Calu3 (cell line): ENCODE results near the gene EIF2B4. TPM values are rescaled to one million over a fixed set of nuclear protein-coding genes. Genes with fewer than 3 reads are reported as not detected.
"Not testable (repeated sequence)": the region's sequence is repeated elsewhere in the genome, so short reads cannot be mapped to it uniquely, and the experiment has no call there.

Experiments
- BruUV-seq: library from RNA; stranded (reverse); fragments of 400-500 nt; replicated peaks from 2 replicates; lab custom pipeline; 2021; lab: Mats Ljungman, UMichigan
- CTCF ChIA-PET: fragments of 300-600 bp; sonication (Branson Sonifier 250); formaldehyde crosslinking; loops from one replicate; lab custom pipeline; 2022; ENCODE audit warnings: antibody characterized with exemption; lab: Charles Lee
- DNase-seq: peaks from one replicate; pipeline ENCODE4 v3.0.0; 2022
- H3K27ac Mint-ChIP-seq: one replicate; pipeline ENCODE4 v1.8.0; 2022; ENCODE audit warnings: mixed read lengths; ENCODE audit not compliant: unreplicated experiment
- H3K27me3 Mint-ChIP-seq: one replicate; pipeline ENCODE4 v1.8.0; 2022; ENCODE audit warnings: mixed read lengths; ENCODE audit not compliant: unreplicated experiment
- H3K36me3 Mint-ChIP-seq: one replicate; pipeline ENCODE4 v1.8.0; 2022; ENCODE audit warnings: mild to moderate bottlenecking, moderate library complexity, mixed read lengths; ENCODE audit not compliant: insufficient read depth, unreplicated experiment
- H3K4me1 Mint-ChIP-seq: one replicate; pipeline ENCODE4 v1.8.0; 2022; ENCODE audit warnings: mild to moderate bottlenecking, low read depth, mixed read lengths; ENCODE audit not compliant: unreplicated experiment
- H3K4me3 Mint-ChIP-seq: one replicate; pipeline ENCODE4 v1.8.0; 2022; ENCODE audit warnings: mild to moderate bottlenecking, low read depth, moderate library complexity, mixed read lengths; ENCODE audit not compliant: unreplicated experiment
- H3K9me3 Mint-ChIP-seq: one replicate; pipeline ENCODE4 v1.8.0; 2022; ENCODE audit warnings: low read depth, mixed read lengths; ENCODE audit not compliant: unreplicated experiment
- CTCF ChIP-seq: fragments of 200-600 bp; IDR thresholded peaks from one replicate; pipeline ENCODE4 v1.8.0; 2022; ENCODE audit warnings: antibody characterized with exemption; ENCODE audit not compliant: unreplicated experiment
- intact Hi-C: fragments of 100-400 bp; cut with micrococcal nuclease; formaldehyde crosslinking; loops from one replicate; pipeline ENCODE4 v1.10.0; 2022; ENCODE audit not compliant: unreplicated experiment
- total RNA-seq: library from RNA; stranded (reverse); gene quantifications from 2 replicates; pipeline ENCODE4 v1.2.3, GENCODE V29; 2022

The EIF2B4 gene
- total RNA-seq, 1 experiment from 2014 or later: 43.7 TPM

GRCh38 chr2:27323596-27324285 is 46.4 kb downstream of the EIF2B4 start:
- DNase-seq: no peak
- no TSS peak for BruUV-seq
- Mint-ChIP-seq H3K4me3 (peak overlapping the region; percentile 91), H3K27ac (peak overlapping the region; percentile 96), H3K9me3 (no peaks in the 10 kb centered on the region), H3K27me3 (no peaks in the 10 kb centered on the region), H3K4me1 (peaks cover 20% of the 10 kb centered on the region), H3K36me3 (peaks cover 56% of the 10 kb centered on the region)
- intact Hi-C loops: loop anchor here (5.0 kb wide), 1 partner anchor 34 kb away; the partner anchor contains the start of gene GTF3C2
- TF ChIP-seq CTCF: no peak
- CTCF ChIA-PET: interaction anchor here (0.6 kb wide), 1 partner anchor 30 kb away, joined by 3 read pairs; no protein-coding TSS in a partner anchor

GRCh38 chr2:27322766-27323595 is 47.2 kb downstream of the EIF2B4 start, which contains the start of gene MPV17:
Gene MPV17, minus strand, starts transcription at chr2:27323097. Its CDS starts 580 bp downstream, at chr2:27322517.
- H3K4me1 Mint-ChIP-seq: peaks cover 20% of the 10 kb centered on the region
- peak within 1 kb of the TSS; percentile 96 for H3K27ac Mint-ChIP-seq
- intact Hi-C loops: loop anchor here (5.0 kb wide), 1 partner anchor 34 kb away; the partner anchor contains the start of gene GTF3C2
- peaks cover 53% of the 10 kb centered on the region for H3K36me3 Mint-ChIP-seq
- CTCF ChIA-PET: interaction anchor here (0.6 to 1.2 kb wide), 2 partner anchors 19 to 30 kb away, joined by 3 read pairs; no protein-coding TSS in a partner anchor
- TF ChIP-seq CTCF: no peak
- DNase-seq: peak; percentile 93
- peak within 1 kb of the TSS; percentile 91 for H3K4me3 Mint-ChIP-seq
- no peaks in the 10 kb centered on the region for H3K9me3 Mint-ChIP-seq
- no peaks in the 10 kb centered on the region for H3K27me3 Mint-ChIP-seq
- BruUV-seq: TSS peak; percentile 97

GRCh38 chr2:27322301-27322765 is 47.8 kb downstream of the EIF2B4 start:
- H3K9me3 Mint-ChIP-seq: no peaks in the 10 kb centered on the region
- H3K4me3 Mint-ChIP-seq: peak overlapping the region; percentile 91
- H3K36me3 Mint-ChIP-seq: peaks cover 52% of the 10 kb centered on the region
- BruUV-seq: TSS peak; percentile 81
- peaks cover 20% of the 10 kb centered on the region for H3K4me1 Mint-ChIP-seq
- no peak for TF ChIP-seq CTCF
- peak; percentile 15 for DNase-seq
- H3K27ac Mint-ChIP-seq: peak overlapping the region; percentile 96
- H3K27me3 Mint-ChIP-seq: no peaks in the 10 kb centered on the region
- intact Hi-C loops: loop anchor here (5.0 kb wide), 1 partner anchor 35 kb away; the partner anchor contains the start of gene GTF3C2
- CTCF ChIA-PET: interaction anchor here (1.2 kb wide), 1 partner anchor 19 kb away, joined by 3 read pairs; no protein-coding TSS in a partner anchor

GRCh38 chr2:27320958-27321543 is 49.1 kb downstream of the EIF2B4 start:
- Mint-ChIP-seq H3K9me3 (no peaks in the 10 kb centered on the region), H3K27me3 (no peaks in the 10 kb centered on the region), H3K4me3 (peak overlapping the region; percentile 91), H3K27ac (peak overlapping the region; percentile 96), H3K4me1 (peaks cover 20% of the 10 kb centered on the region), H3K36me3 (peaks cover 40% of the 10 kb centered on the region)
- intact Hi-C loops: loop anchor here (1.0 to 5.0 kb wide), 2 partner anchors 36 to 49 kb away; partner anchors contain the start of genes EIF2B4, GTF3C2 and SNX17
- TF ChIP-seq CTCF: peak; percentile 45
- peak; percentile 90 for DNase-seq
- CTCF ChIA-PET: interaction anchor here (0.7 to 1.2 kb wide), 3 partner anchors 18 to 36 kb away, joined by 3 to 4 read pairs (median 4); partner anchors contain the start of gene GTF3C2
- no TSS peak for BruUV-seq

GRCh38 chr2:27319839-27320238 is 50.3 kb downstream of the EIF2B4 start:
- not testable (repeated sequence) for H3K4me3 Mint-ChIP-seq, H3K27me3 Mint-ChIP-seq, BruUV-seq, DNase-seq, H3K27ac Mint-ChIP-seq, H3K9me3 Mint-ChIP-seq
- intact Hi-C loops: loop anchor here (5.0 kb wide), 1 partner anchor 37 kb away; the partner anchor contains the start of gene GTF3C2
- Mint-ChIP-seq H3K36me3 (peaks cover 39% of the 10 kb centered on the region), H3K4me1 (peaks cover 20% of the 10 kb centered on the region)
- CTCF ChIA-PET: interaction anchor here (0.7 kb wide), 1 partner anchor 41 kb away, joined by 3 read pairs; no protein-coding TSS in a partner anchor
